ENCODE data around the gene SENP1.

The SENP1 gene

GRCh38 chr12:48037267-48037915 is 68.5 kb downstream of the SENP1 start:
- Histone ChIP-seq H3K4me3 (ENCODE audit: low read depth, low read length) (no peak overlapping the region), H3K36me3 (ENCODE audit: insufficient read depth, low read length) (no peaks in the 10 kb centered on the region), H3K27me3 (ENCODE audit: insufficient read depth, low read length) (no peaks in the 10 kb centered on the region), H3K27ac (ENCODE audit: low read depth, low read length) (no peak overlapping the region), H3K4me1 (ENCODE audit: control insufficient read depth, insufficient read depth, low read length, unreplicated experiment) (no peaks in the 10 kb centered on the region), H3K79me2 (ENCODE audit: control insufficient read depth, insufficient read depth, low read length, unreplicated experiment) (no peaks in the 10 kb centered on the region), H2AFZ (ENCODE audit: low read length, unreplicated experiment) (no peak overlapping the region)

- no peak overlapping the region for H2AFZ ChIP-seq (ENCODE audit: low read length, unreplicated experiment)
- no peaks in the 10 kb centered on the region for H3K79me2 ChIP-seq (ENCODE audit: control insufficient read depth, insufficient read depth, low read length, unreplicated experiment)
- no peak overlapping the region for H3K4me3 ChIP-seq (ENCODE audit: low read depth, low read length)
- H3K4me1 ChIP-seq (ENCODE audit: control insufficient read depth, insufficient read depth, low read length, unreplicated experiment): no peaks in the 10 kb centered on the region
- no peaks in the 10 kb centered on the region for H3K27me3 ChIP-seq (ENCODE audit: insufficient read depth, low read length)
- H3K36me3 ChIP-seq (ENCODE audit: insufficient read depth, low read length): no peaks in the 10 kb centered on the region
- H3K27ac ChIP-seq (ENCODE audit: low read depth, low read length): no peak overlapping the region
Observed at GRCh38 chr12:48036818-48037217, 69.1 kb downstream of the SENP1 start.

- Histone ChIP-seq H3K4me1 (ENCODE audit: control insufficient read depth, insufficient read depth, low read length, unreplicated experiment) (no peaks in the 10 kb centered on the region), H3K36me3 (ENCODE audit: insufficient read depth, low read length) (no peaks in the 10 kb centered on the region), H2AFZ (ENCODE audit: low read length, unreplicated experiment) (no peak overlapping the region), H3K27ac (ENCODE audit: low read depth, low read length) (no peak overlapping the region), H3K4me3 (ENCODE audit: low read depth, low read length) (no peak overlapping the region), H3K79me2 (ENCODE audit: control insufficient read depth, insufficient read depth, low read length, unreplicated experiment) (no peaks in the 10 kb centered on the region), H3K27me3 (ENCODE audit: insufficient read depth, low read length) (no peaks in the 10 kb centered on the region)
Observed at GRCh38 chr12:48034835-48035805, 70.8 kb downstream of the SENP1 start.

- no peak overlapping the region for H2AFZ ChIP-seq (ENCODE audit: low read length, unreplicated experiment)
Observed at GRCh38 chr12:48033451-48033850, 72.4 kb downstream of the SENP1 start.

DNA sequence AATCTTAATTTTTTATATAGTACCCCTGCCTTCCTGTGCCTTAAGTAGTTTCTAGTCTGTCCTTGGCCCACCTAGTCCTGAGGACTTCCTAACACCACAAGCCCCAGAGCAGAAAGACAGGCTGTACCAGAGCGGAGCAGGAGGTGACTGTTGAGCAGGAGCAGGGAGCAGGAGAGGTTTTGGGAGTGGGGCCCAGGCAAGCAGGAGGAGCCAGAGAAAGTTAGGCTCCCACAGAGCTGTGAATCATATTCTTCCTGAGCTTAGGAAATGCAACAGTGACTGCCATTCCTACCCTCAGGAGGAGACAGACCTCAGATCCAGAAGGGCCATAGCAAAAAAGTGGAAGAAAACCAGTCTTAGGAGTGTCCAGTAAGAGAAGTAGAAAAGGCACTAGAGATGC is 73.3 kb downstream of the SENP1 start:
- no peaks in the 10 kb centered on the region for H3K4me1 ChIP-seq (ENCODE audit: control insufficient read depth, insufficient read depth, low read length, unreplicated experiment)
- H3K4me3 ChIP-seq (ENCODE audit: low read depth, low read length): no peak overlapping the region
- no peak overlapping the region for H3K27ac ChIP-seq (ENCODE audit: low read depth, low read length)
- no peaks in the 10 kb centered on the region for H3K36me3 ChIP-seq (ENCODE audit: insufficient read depth, low read length)
- H2AFZ ChIP-seq (ENCODE audit: low read length, unreplicated experiment): no peak overlapping the region
- H3K27me3 ChIP-seq (ENCODE audit: insufficient read depth, low read length): no peaks in the 10 kb centered on the region; the same call in 1 of the 2 replicates
- no peaks in the 10 kb centered on the region for H3K79me2 ChIP-seq (ENCODE audit: control insufficient read depth, insufficient read depth, low read length, unreplicated experiment)

More at GRCh38 chr12:48033451-48033850, 72.4 kb downstream of the SENP1 start:
- H3K36me3 ChIP-seq (ENCODE audit: insufficient read depth, low read length): no peaks in the 10 kb centered on the region
- H3K79me2 ChIP-seq (ENCODE audit: control insufficient read depth, insufficient read depth, low read length, unreplicated experiment): no peaks in the 10 kb centered on the region
- H3K27me3 ChIP-seq (ENCODE audit: insufficient read depth, low read length): no peaks in the 10 kb centered on the region; the same call in 1 of the 2 replicates
- H3K27ac ChIP-seq (ENCODE audit: low read depth, low read length): no peak overlapping the region
- no peaks in the 10 kb centered on the region for H3K4me1 ChIP-seq (ENCODE audit: control insufficient read depth, insufficient read depth, low read length, unreplicated experiment)
- H3K4me3 ChIP-seq (ENCODE audit: low read depth, low read length): no peak overlapping the region

DNA sequence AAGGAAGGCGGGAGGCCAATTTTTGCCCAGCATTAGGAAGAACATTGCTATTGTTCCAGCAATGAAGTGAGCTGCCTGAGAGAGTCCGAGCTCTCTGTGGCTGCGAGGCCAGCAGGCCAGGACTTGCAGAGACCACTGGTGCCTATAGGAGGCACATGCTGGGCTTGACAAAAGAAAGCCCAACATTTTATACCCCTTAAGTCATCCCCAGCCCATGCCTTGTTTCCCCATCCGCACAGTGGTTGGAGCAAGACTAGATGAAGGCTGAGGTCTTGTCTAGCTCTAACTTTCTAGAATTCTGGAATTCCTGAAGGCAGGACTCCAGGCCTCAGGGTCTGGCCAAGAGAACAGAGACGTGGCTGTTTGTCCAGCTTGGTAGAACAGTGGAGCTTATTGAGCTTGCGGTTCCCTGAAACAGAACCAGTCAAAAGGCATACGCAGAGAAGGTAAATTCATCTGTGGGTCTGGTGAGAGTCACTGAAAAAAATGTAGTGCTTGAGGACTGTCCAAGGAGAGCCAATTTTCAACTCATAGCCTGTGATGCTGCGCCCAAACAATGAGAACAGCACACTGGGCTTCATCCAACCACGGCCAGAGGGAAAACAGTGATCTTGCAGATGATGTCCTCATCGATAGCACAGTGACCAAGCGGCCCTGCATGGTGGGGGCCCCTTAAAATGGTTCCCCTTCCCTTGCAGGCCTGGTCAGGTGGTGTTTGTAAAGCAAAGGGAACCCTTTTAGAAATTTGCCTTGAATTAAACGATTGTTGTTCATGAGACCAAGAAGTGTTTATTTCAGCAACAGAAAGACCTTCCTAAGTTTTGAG is 74.5 kb downstream of the SENP1 start:
- Histone ChIP-seq H3K27ac (ENCODE audit: low read depth, low read length) (no peak overlapping the region), H3K4me3 (ENCODE audit: low read depth, low read length) (no peak overlapping the region), H3K4me1 (ENCODE audit: control insufficient read depth, insufficient read depth, low read length, unreplicated experiment) (no peaks in the 10 kb centered on the region), H3K36me3 (ENCODE audit: insufficient read depth, low read length) (no peaks in the 10 kb centered on the region), H3K27me3 (ENCODE audit: insufficient read depth, low read length) (peaks cover 9% of the 10 kb centered on the region), H2AFZ (ENCODE audit: low read length, unreplicated experiment) (no peak overlapping the region), H3K79me2 (ENCODE audit: control insufficient read depth, insufficient read depth, low read length, unreplicated experiment) (no peaks in the 10 kb centered on the region)

- H3K79me2 ChIP-seq (ENCODE audit: control insufficient read depth, insufficient read depth, low read length, unreplicated experiment): no peaks in the 10 kb centered on the region
- peaks cover 12% of the 10 kb centered on the region for H3K27me3 ChIP-seq (ENCODE audit: insufficient read depth, low read length)
- H3K4me3 ChIP-seq (ENCODE audit: low read depth, low read length): no peak overlapping the region
- no peak overlapping the region for H2AFZ ChIP-seq (ENCODE audit: low read length, unreplicated experiment)
- H3K4me1 ChIP-seq (ENCODE audit: control insufficient read depth, insufficient read depth, low read length, unreplicated experiment): no peaks in the 10 kb centered on the region
- H3K36me3 ChIP-seq (ENCODE audit: insufficient read depth, low read length): no peaks in the 10 kb centered on the region
- H3K27ac ChIP-seq (ENCODE audit: low read depth, low read length): no peak overlapping the region
Observed at GRCh38 chr12:48030173-48030650, 75.7 kb downstream of the SENP1 start.

- Histone ChIP-seq H3K79me2 (ENCODE audit: control insufficient read depth, insufficient read depth, low read length, unreplicated experiment) (no peaks in the 10 kb centered on the region), H3K27me3 (ENCODE audit: insufficient read depth, low read length) (peaks cover 17% of the 10 kb centered on the region), H2AFZ (ENCODE audit: low read length, unreplicated experiment) (no peak overlapping the region), H3K4me3 (ENCODE audit: low read depth, low read length) (no peak overlapping the region), H3K27ac (ENCODE audit: low read depth, low read length) (no peak overlapping the region), H3K36me3 (ENCODE audit: insufficient read depth, low read length) (no peaks in the 10 kb centered on the region), H3K4me1 (ENCODE audit: control insufficient read depth, insufficient read depth, low read length, unreplicated experiment) (no peaks in the 10 kb centered on the region)
Observed at GRCh38 chr12:48029491-48030172, 76.2 kb downstream of the SENP1 start.

DNA sequence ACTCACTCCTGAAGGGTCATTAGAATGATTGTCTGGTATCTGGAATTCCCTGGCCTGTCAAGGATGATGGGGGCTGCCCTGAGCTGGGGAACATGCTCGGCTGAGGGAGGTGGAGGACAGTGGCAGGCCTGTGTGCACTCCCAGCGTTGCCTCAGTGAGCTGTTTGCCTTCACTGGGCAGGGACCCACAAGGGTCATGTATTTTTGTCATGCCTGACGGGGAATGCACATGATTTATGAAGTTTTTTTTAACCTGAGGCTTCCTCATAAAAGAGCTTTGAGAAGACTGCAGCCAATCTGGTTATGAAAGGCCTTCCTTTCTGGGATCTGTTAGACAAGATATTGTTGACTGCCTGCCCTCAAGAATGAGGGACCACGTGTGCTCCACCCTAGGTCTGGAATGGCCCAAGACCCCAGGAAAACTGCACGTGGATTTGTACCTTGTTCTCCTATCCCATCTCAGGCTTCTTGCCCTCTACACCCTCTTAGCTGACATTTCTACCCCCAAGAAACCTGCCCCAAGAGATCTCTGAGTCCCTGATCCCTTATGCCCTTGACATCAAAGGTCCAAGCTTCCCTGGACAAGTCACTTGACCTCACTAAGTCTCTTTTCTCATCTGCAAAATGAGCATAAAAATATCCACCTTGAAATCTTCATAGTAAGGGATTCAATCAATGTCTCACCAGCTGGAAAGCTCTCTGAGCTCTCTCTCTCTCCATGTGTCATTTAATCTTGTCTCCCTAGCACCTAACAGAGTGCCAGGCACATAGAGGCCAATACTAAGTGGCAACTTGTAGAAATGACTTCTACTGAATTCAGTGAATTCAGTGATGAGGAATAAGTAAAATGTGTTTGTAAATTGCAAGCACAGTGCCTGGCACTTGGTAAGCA is 77.1 kb downstream of the SENP1 start:
- Histone ChIP-seq H2AFZ (ENCODE audit: low read length, unreplicated experiment) (no peak overlapping the region), H3K4me3 (ENCODE audit: low read depth, low read length) (no peak overlapping the region), H3K4me1 (ENCODE audit: control insufficient read depth, insufficient read depth, low read length, unreplicated experiment) (no peaks in the 10 kb centered on the region), H3K27ac (ENCODE audit: low read depth, low read length) (no peak overlapping the region), H3K79me2 (ENCODE audit: control insufficient read depth, insufficient read depth, low read length, unreplicated experiment) (no peaks in the 10 kb centered on the region), H3K36me3 (ENCODE audit: insufficient read depth, low read length) (no peaks in the 10 kb centered on the region), H3K27me3 (ENCODE audit: insufficient read depth, low read length) (peaks cover 19% of the 10 kb centered on the region)
